ENCODE data around the gene SOX8. TPM values are rescaled to one million over a fixed set of nuclear protein-coding genes. Genes with fewer than 3 reads are reported as not detected.

SOX8 gene
- total RNA-seq, 1 donor from 2014 or later = 0.27 TPM

DNA sequence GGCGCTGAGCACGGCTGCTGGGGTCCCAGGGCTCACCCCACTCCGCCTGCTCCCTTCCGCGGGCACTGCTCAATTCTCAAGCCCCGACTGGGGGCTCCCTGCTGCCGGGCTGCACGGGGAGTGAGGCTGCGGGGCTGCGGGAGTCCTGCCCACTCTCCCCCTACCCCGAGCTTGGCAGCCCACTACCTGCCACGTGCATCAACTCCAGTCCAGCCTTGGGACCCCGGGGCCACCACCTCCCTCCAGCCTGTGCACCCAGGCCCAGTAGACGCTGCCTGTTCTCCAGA, 47.6 kb downstream of the SOX8 start:
- H3K9me3 Mint-ChIP-seq (ENCODE audit: unreplicated experiment) = no peaks in the 10 kb centered on the region
- TF ChIP-seq, protein P1, sequence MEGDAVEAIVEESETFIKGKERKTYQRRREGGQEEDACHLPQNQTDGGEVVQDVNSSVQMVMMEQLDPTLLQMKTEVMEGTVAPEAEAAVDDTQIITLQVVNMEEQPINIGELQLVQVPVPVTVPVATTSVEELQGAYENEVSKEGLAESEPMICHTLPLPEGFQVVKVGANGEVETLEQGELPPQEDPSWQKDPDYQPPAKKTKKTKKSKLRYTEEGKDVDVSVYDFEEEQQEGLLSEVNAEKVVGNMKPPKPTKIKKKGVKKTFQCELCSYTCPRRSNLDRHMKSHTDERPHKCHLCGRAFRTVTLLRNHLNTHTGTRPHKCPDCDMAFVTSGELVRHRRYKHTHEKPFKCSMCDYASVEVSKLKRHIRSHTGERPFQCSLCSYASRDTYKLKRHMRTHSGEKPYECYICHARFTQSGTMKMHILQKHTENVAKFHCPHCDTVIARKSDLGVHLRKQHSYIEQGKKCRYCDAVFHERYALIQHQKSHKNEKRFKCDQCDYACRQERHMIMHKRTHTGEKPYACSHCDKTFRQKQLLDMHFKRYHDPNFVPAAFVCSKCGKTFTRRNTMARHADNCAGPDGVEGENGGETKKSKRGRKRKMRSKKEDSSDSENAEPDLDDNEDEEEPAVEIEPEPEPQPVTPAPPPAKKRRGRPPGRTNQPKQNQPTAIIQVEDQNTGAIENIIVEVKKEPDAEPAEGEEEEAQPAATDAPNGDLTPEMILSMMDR (IDR thresholded peaks at IDR 0.05) = no peak
- no peaks in the 10 kb centered on the region for H3K4me1 Mint-ChIP-seq (ENCODE audit: unreplicated experiment)
- H3K4me3 Mint-ChIP-seq (ENCODE audit: unreplicated experiment) = no peak overlapping the region
- H3K27me3 Mint-ChIP-seq (ENCODE audit: unreplicated experiment) = peaks cover 7% of the 10 kb centered on the region
- no peak overlapping the region for H3K27ac Mint-ChIP-seq (ENCODE audit: unreplicated experiment)
- DNase-seq (ENCODE audit: extremely low spot score, unreplicated experiment) = no peak
- no peaks in the 10 kb centered on the region for H3K36me3 Mint-ChIP-seq (ENCODE audit: unreplicated experiment)

DNA sequence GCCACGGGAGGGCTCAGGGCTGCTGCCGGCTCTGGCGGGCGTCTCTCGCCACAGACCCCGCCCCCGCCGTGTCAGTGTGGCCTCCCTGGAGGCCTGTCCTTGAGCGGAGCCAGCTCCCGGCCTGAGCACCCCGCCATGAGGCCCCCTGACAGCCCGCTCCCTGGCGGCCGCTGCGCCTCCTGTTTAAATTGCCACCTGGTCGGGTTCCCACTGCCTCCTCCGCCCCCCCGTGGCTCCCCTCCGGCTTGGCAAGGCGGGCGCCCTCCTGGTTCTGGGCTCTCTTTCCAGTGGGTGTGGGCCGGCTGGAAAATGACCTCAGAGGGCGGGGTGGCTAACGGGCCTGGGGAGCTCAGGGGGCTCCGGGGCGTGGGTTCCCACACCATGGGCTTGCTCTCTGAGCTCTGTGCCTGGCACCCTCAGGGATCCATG, 48.9 kb downstream of the SOX8 start:
- no peaks in the 10 kb centered on the region for H3K36me3 Mint-ChIP-seq (ENCODE audit: unreplicated experiment)
- no peak overlapping the region for H3K4me3 Mint-ChIP-seq (ENCODE audit: unreplicated experiment)
- peaks cover 5% of the 10 kb centered on the region for H3K27me3 Mint-ChIP-seq (ENCODE audit: unreplicated experiment)
- no peaks in the 10 kb centered on the region for H3K4me1 Mint-ChIP-seq (ENCODE audit: unreplicated experiment)
- H3K9me3 Mint-ChIP-seq (ENCODE audit: unreplicated experiment) = no peaks in the 10 kb centered on the region
- TF ChIP-seq, protein P1 (IDR thresholded peaks at IDR 0.05) = no peak
- no peak overlapping the region for H3K27ac Mint-ChIP-seq (ENCODE audit: unreplicated experiment)
- DNase-seq (ENCODE audit: extremely low spot score, unreplicated experiment) = no peak

- no peak for DNase-seq (ENCODE audit: extremely low spot score, unreplicated experiment)
- Mint-ChIP-seq H3K4me1 (ENCODE audit: unreplicated experiment) (no peaks in the 10 kb centered on the region), H3K27ac (ENCODE audit: unreplicated experiment) (no peak overlapping the region), H3K36me3 (ENCODE audit: unreplicated experiment) (no peaks in the 10 kb centered on the region), H3K9me3 (ENCODE audit: unreplicated experiment) (no peaks in the 10 kb centered on the region), H3K4me3 (ENCODE audit: unreplicated experiment) (no peak overlapping the region), H3K27me3 (ENCODE audit: unreplicated experiment) (peaks cover 4% of the 10 kb centered on the region)
- TF ChIP-seq, protein P1 (IDR thresholded peaks at IDR 0.05) = no peak
Measured at GRCh38 chr16:1031666-1032065, 50.1 kb downstream of the SOX8 start.

GRCh38 chr16:1032607-1033006, 51.0 kb downstream of the SOX8 start:
- no peak for DNase-seq (ENCODE audit: extremely low spot score, unreplicated experiment)
- TF ChIP-seq, protein P1 (IDR thresholded peaks at IDR 0.05) = no peak
- H3K27me3 Mint-ChIP-seq (ENCODE audit: unreplicated experiment) = peaks cover 2% of the 10 kb centered on the region
- H3K4me3 Mint-ChIP-seq (ENCODE audit: unreplicated experiment) = no peak overlapping the region
- no peaks in the 10 kb centered on the region for H3K36me3 Mint-ChIP-seq (ENCODE audit: unreplicated experiment)
- no peaks in the 10 kb centered on the region for H3K9me3 Mint-ChIP-seq (ENCODE audit: unreplicated experiment)
- no peaks in the 10 kb centered on the region for H3K4me1 Mint-ChIP-seq (ENCODE audit: unreplicated experiment)
- no peak overlapping the region for H3K27ac Mint-ChIP-seq (ENCODE audit: unreplicated experiment)

DNA sequence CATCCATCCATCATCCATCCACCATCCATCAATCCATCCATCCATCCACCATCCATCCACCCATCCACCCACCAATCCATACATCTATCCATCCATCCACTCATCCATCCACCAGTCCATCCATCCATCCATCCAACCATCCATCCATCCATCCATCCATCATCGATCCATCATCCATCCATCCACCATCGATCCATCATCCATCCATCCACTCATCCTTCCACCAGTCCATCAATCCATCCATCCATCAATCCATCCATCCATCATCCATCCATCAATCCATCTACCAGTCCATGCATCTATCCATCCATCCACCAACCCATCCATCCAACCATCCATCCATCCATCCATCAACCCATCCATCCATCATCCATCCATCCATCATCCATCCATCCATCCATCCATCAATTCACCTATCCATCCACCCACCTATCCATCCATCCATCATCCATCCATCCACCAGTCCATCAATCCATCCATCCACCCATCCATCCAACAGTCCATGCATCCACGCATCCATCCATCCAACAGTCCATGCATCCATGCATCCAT, 51.6 kb downstream of the SOX8 start:
- TF ChIP-seq, protein P1 (IDR thresholded peaks at IDR 0.05) = no peak
- no peak overlapping the region for H3K27ac Mint-ChIP-seq (ENCODE audit: unreplicated experiment)
- H3K4me1 Mint-ChIP-seq (ENCODE audit: unreplicated experiment) = no peaks in the 10 kb centered on the region
- H3K9me3 Mint-ChIP-seq (ENCODE audit: unreplicated experiment) = no peaks in the 10 kb centered on the region
- peaks cover 2% of the 10 kb centered on the region for H3K27me3 Mint-ChIP-seq (ENCODE audit: unreplicated experiment)
- no peak for DNase-seq (ENCODE audit: extremely low spot score, unreplicated experiment)
- no peaks in the 10 kb centered on the region for H3K36me3 Mint-ChIP-seq (ENCODE audit: unreplicated experiment)
- no peak overlapping the region for H3K4me3 Mint-ChIP-seq (ENCODE audit: unreplicated experiment)
